GM21360 (cell line): ENCODE measurements around the gene TXNRD1.

Experiments
- ATAC-seq: cut with Tn5 transposase; IDR thresholded peaks from one replicate; pipeline ENCODE4 v1.9.1; 2021; ENCODE audit warnings: mild to moderate bottlenecking, moderate library complexity; ENCODE audit not compliant: unreplicated experiment

TXNRD1 gene

DNA sequence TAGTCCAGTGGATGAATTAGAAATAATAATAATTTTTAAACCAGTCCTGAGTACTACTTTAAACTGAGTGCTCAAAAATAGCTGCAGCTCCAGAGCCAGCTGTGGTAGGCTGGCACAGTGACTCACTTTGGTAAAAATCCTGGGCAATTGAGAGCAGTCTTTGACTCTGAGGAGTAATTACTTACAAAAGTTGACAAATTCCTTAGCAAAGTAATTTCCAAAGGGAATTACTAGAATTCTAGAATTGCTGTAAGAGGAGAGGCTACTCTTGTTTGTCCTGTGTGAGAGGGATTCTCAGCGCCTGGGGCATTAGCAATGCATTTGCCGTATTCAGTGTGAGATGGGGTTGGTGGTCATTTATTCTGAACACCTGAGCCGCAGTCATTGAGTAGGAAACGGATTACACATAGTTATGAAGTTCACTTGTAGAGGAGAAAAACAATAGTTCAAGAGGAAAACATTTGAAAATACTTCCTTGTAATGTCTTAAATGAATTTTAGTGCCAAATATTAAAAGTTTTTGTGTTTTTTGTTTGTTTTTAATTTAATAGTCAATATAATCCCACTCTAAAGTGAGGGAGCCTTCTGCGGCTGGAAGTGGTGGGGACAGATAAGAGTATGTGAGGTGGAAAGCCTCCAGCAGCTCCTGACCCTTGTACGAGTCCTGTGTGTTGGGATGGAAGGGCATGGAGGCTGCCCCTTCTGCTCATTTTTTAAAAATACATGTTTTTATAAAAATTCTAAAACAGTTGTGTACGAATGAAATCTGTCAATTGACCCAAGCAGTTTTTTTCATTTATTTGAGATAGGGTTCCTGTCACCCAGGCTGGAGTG lies 129.9 kb downstream of the TXNRD1 start:
- no peak for ATAC-seq

DNA sequence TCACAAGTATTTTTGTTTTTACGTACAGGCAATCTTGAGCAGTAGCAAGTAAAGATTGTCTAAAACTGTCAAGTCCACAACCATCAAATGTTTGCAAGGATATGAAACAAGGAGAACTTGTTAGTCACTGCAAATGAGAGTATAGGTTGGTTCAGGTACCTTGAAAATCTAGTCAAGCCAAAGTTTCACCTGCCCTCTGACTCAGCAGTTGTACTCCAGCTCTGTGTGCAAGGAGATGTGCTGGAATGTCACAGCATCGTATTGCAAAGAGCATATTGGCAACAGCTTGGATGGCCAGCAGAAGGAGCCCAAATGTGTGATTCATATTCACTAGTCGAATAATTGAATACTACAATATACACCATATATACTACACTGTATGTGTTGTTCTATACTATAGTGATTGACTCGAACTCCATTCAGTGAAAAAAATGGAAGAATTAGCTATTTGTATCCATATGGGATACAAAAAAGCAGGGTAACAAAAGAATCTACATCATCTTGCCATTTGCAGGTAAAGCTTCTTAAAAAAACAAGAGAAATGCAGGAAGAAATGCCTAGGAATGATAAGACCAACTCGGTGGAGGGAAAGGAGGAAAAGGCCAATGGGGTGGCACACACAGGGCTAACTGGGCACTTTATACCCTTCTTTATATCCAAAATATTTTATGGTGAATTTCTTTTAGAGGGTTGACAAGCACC lies 131.9 kb downstream of the TXNRD1 start:
- no peak for ATAC-seq

DNA sequence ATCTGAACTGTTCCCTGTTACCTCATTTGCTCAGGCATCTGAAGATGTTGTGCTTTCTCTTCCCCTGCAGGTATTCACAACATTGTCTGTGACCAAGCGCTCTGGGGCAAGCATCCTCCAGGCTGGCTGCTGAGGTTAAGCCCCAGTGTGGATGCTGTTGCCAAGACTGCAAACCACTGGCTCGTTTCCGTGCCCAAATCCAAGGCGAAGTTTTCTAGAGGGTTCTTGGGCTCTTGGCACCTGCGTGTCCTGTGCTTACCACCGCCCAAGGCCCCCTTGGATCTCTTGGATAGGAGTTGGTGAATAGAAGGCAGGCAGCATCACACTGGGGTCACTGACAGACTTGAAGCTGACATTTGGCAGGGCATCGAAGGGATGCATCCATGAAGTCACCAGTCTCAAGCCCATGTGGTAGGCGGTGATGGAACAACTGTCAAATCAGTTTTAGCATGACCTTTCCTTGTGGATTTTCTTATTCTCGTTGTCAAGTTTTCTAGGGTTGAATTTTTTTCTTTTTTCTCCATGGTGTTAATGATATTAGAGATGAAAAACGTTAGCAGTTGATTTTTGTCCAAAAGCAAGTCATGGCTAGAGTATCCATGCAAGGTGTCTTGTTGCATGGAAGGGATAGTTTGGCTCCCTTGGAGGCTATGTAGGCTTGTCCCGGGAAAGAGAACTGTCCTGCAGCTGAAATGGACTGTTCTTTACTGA lies 132.9 kb downstream of the TXNRD1 start:
- no peak for ATAC-seq

DNA sequence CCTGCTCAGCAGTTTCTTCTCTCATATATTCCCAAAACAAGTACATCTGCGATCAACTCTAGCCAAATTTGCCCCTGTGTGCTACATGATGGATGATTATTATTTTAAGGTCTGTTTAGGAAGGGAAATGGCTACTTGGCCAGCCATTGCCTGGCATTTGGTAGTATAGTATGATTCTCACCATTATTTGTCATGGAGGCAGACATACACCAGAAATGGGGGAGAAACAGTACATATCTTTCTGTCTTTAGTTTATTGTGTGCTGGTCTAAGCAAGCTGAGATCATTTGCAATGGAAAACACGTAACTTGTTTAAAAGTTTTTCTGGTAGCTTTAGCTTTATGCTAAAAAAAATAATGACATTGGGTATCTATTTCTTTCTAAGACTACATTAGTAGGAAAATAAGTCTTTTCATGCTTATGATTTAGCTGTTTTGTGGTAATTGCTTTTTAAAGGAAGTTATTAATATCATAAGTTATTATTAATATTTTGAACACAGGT lies 133.5 kb downstream of the TXNRD1 start:
- no peak for ATAC-seq

DNA sequence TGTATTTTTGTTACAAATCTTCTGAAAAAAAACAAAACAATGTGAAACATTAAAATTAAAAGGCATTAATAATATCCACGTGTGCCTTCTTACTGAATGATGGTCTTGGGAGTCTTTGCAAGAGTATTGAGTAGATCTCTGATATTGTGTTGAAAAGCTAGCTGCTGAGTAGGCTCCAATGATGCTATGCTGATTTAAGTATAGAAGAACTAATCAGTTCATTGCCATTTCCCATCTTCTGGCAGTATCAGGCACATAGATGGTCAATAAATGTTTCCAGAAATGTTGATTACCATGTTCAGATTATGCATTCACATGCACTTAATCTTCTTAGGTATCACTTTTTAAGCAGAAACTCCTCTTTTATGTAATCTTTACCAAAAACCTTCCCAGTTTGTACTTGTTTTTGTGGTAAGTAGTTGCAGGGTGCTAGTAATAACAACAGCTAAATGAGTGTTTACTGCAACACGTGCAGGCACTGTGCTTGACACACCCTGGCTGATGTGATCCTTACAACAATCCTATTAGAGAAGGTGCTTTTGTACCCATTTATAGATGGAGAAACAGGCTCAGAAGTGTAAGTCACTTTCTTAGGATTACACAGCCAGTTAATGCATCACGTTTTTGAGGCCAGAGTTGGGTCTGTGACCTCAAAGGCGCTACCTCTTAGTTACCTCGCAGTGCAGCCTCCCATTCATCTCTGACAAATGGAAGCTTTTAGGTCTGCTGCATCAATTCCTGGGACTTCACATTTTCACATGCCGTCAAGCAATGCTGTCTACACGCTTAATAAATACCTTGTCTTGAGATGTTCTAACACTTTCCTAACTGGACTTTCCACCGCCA lies 134.9 kb downstream of the TXNRD1 start:
- ATAC-seq, result no peak

DNA sequence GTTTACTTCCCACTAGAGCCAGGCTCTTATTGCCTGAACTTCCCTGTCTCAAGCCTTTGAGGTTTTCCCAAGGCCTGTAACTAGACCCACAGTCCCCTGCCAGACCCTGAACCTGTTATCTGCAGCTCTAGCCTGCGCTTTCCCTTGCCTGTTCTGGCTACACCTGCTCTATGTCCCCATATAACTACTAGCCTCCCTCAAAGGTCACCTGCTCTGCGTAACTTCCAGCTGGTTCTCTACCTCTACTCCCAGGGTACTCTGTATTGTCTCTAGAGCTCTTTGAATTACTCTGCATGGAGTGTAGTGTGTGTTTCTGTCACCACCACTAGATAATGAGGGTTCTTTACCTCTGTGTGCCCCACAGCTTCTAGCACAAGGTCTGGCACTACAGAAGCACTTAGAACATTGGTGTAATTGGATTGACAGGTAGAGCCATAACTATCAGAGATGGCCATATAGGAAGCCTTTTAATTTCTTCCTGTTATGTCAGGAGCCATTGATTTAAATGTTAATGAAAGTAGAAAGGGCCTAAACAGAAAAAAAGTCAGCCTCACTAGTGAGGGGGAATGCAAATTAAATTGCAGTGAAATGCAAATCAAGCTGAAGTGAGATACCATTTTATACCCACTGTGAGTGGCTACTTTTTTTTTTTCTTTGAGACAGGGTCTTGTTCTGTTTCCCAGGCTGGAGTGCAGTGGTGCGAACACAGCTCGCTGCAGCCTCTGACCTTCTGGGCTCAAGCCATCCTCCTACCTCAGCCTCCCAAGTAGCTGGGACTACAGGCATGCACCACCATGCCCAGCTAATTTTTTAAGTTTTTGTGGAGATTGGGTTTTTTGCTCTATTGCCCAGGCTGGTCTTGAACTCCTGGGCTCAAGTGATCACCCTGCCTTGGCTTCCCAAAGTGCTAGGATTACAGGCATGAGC lies 135.7 kb downstream of the TXNRD1 start:
- ATAC-seq, result no peak

DNA sequence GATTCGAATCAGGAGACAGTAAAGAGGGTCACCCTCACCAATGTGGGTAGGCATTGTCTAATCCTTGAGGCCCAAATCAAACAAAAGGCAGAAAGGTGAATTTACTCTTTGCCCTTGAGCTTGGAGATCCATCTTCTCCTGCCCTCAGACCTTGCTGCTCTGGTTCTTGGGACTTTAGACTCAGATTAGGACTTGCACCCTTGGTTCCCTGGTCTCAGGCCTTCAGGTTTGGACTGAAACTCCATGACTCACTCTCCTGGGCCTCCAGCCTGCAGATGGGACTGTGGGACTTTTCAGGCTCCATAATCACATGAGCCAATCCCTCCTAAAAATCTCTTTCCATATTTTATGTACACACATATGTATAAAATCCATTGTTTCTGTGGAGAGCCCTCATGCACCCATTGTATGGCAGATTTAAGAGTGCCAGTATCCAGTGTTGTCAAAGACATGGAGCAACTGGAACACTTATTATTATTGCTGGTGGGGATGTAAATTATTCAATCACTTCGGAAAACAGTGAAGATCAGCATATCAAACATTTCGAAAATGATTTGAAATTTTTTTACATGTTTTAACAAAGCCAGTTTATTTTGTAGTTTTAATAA lies 136.6 kb downstream of the TXNRD1 start:
- ATAC-seq, result no peak

DNA sequence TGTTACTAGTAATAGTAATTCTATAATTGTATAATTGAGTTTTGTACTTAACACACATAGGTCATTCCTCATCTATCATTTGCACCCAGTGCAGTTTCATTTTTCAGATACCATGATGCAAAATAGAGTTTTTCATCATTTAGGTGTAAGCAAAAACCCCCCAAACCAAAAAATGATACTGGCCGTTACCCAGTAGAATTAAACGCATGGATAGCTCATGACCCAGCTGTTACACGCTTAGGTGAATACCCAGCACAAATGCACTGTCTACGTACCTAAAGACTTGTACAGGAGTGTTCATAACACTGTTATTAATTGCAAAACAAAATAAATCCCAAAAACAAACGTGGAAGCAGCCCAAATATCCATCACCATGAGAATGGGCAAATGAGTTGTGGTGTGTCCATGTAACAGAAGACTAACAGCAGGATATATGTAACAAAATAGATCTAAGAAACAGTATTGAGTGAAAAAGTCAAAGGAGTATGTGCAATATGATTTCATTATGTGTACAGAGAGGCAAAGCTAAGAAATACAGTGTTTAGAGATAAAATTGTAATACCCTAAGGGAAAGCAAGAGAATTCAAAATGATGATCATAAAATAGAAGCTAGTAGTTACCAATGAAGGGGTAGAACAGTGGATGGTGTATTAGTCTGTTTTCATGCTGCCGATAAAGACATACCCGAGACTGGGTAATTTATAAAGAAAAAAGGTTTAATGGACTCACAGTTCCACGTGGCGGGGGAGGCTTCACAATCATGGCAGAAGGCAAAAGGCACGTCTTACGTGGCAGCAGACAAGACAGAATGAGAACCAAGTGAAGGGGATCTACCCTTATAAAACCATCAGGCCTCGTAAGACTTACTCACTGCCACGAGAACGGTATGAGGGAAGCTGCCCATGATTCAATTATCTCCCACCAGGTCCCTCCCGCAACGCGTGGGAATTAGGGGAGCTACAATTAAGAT lies 137.7 kb downstream of the TXNRD1 start:
- ATAC-seq, result no peak

DNA sequence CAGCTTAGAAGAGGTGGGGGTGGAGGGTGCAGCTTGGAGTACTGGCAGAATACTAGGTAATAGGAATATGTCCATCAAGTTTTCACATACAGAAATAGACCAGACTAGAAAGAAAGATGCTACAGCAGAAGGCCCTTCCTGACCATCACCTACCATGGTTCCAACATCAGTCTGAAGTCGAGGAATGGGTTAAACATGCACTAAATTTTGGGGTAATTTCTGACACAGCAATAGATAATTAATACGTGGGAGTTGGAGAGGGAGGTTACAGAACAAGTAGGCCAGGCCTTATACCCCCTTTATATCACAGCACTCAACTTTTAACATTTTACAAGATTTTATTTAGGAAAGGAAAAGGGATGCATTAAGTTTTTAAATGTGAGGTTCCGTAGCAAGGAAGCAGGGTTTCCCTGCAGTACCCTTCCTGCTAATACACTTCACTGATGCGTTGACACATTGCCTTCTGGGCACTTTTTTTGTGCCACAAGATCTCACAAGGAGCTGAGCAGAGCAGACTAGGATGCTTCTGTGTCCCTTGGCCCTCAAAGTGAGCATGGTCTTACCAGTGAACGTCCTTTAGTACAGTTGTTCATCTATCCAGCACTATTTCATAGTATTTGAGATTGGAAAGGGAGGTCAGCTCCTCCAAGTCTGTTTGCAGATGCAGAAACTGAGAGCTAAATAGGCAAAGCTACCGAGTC lies 138.7 kb downstream of the TXNRD1 start:
- ATAC-seq, result no peak

DNA sequence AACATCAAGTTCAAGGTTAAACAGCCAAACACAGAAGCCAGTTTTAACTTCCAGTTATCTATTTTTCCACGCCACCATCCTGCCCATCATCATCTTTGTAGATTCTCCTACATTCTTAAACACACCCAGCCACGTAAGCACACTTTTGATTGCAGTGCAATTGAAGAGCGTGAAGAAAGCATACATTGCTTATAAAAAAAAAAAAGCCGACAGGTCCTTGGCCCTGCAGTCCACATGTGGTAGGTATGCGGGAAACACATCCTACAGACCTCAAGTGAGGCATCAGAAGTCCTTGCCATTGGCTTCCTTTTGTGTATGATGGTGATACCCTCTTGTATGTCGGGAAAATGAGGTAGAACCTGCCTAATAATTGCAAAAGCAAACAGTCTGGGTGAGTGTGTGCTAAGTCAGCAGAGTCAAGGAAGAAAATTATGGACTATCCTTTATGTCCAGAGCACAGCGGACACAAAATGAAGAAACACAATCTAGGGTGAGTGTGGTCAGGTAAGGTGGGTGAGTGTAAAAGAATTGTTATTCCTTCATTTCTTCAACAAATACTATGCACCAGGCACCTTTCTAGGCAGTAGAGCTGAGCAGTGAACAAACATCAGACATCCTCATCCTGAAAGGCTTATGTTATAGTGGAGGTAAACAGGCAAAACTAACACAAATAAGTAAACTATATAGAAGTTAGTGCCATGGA lies 139.4 kb downstream of the TXNRD1 start:
- ATAC-seq, result no peak

DNA sequence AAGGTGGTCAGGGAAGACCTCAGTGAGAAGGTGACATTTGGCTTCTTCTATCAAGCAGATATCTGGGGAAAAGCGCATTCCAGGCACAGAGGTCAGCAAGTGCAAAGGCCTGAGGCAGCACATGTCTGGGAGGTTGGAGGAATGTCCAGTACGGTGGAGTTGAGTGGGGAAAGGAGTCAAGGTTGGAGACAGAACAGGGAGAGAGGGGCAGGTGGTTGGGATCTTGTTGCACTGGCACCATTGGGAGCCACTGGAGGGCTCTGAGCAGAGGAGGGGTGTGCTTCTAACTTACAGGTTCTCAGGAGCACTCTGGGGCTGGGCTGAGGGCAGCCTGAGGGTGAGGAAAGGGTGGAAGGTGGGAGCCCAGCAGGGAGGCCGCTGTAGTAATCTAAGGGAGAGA lies 140.1 kb downstream of the TXNRD1 start:
- no peak for ATAC-seq

DNA sequence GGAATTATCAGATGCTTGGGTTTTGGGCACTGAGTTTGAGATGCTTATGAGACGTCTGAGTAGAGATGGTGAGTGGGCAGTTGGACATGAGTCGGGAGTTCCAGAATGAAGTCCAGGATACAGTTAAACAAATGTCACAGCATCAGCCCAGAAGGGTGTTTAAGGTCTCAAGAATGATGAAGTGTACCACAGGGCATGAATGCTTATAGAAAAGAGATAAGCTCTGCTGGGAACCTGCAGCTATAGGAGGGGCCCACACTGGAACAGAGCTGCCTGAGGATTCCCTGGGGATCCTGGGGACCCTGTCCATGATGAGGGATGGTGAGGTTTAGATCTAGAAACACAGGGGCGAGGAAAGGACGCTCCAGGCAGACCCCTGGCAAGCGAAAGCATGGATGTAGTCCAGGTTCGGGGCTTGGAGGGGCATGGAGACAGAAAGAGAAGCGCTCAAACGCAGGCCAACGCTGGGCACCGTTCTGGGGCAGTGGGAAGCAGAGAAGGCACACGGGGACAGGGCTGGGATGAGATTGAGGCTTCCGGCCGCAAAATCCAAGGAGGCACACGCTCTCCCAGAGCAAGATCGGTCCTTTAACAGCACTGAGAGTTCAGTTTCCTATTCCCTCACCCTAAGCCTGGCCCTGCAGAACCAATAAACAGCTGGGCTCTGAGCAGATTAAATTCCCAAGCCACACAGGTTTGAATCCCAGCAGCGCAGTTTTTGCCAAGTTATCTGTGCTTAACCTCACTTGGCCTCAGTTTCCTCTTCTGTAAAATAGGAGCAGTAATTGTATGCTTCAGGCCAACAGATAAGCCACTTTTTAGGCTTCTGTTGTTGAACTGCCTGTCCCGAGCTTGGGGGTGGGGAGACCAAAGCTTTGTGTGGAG lies 140.9 kb downstream of the TXNRD1 start:
- ATAC-seq, result no peak

DNA sequence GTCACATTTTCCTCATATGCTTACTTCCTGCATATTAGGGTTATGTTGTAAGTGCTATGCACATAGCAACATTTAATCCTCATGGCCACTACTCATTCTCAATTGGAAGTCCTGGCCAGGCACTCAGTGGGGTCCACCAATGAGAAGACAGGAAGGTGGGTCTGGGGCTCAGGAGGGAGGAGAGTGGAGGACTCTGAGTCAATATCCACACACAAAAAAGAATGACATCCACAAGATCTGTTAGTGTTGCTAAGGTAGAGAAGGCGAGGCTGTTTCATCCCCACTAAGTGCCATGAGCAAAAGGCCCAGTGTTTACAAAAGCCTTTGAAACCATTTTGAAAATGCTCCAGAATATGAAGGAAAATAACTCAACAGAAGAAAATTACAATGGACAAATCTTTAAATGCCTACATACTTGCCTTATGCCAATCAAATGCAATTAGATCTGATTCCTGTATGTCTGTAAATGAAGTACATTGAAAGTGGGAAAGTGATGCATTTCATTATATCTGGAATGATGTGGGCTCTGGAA lies 141.9 kb downstream of the TXNRD1 start:
- no peak for ATAC-seq

DNA sequence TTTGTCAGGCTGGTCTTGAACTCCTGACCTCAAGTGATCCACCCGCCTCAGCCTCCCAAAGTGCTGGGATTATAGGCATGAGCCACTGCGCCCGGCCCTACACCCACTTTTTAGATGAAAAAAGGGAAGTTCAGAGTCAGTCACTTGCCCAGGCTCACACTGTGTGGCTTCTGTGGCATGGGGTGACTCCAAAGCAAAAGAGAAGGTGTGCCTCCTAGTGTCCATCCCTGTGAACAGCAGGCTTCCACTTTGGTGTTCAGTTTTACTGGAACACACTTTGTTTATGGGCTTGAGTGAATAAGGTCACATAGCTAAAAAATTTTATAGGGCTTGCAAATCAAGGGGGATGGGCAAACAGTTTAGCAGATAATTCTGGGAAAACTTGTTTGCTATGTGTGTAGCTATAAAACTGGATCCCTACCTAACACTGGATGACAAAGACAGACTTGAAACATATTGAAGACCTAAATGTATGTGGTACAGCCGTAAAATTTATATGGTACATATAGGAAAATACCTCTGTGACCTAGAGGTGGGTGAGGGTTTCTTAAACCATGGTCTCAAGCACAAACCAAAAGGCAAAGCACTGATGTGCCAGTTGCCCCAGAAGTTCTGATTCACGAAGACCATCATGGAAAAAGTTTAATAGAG lies 142.9 kb downstream of the TXNRD1 start:
- peak; percentile 54 for ATAC-seq

DNA sequence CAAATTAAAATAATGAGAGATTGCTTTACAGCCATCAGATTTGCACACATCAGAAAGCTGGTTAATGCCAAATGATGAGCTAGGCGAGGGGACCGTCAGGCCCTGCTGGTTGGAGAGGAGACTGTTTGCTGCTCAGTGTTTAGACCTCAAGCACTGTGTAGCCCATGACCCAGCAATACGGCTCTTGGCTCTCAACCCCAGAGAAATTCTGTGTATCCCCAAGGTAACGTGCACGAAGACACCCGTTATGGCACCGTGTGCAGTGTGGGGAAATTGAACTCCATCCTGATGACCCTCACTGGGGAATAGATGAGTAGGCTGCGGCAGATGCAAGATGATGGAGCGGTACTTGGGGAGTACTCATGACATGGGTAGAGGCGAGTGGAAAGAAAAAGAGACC lies 143.6 kb downstream of the TXNRD1 start:
- no peak for ATAC-seq
